ENCODE results near the gene STK25. TPM values are rescaled to one million over a fixed set of nuclear protein-coding genes. Genes with fewer than 3 reads are reported as not detected.

STK25 gene
- total RNA-seq, 1 donor, result 143 TPM

- TF ChIP-seq CTCF (IDR thresholded peaks at IDR 0.05; ENCODE audit: insufficient read depth, low read length), result no peak
- no peak for DNase-seq (ENCODE audit: low read depth)
Measured at GRCh38 chr2:241478166-241478565, 30.2 kb downstream of the STK25 start.

GRCh38 chr2:241475267-241475666, 33.1 kb downstream of the STK25 start:
- TF ChIP-seq CTCF (IDR thresholded peaks at IDR 0.05; ENCODE audit: insufficient read depth, low read length), result no peak
- H3K4me3 ChIP-seq (ENCODE audit: low read depth, low read length), result no peak overlapping the region
- DNase-seq (ENCODE audit: low read depth), result no peak

More at GRCh38 chr2:241478166-241478565, 30.2 kb downstream of the STK25 start:
- no peak overlapping the region for H3K4me3 ChIP-seq (ENCODE audit: low read depth, low read length)

- TF ChIP-seq CTCF (IDR thresholded peaks at IDR 0.05; ENCODE audit: insufficient read depth, low read length), result no peak
- DNase-seq (ENCODE audit: low read depth), result no peak
- H3K4me3 ChIP-seq (ENCODE audit: low read depth, low read length), result no peak overlapping the region
Measured at GRCh38 chr2:241473399-241473798, 35.0 kb downstream of the STK25 start.

- TF ChIP-seq CTCF (IDR thresholded peaks at IDR 0.05; ENCODE audit: insufficient read depth, low read length), result no peak
- DNase-seq (ENCODE audit: low read depth), result no peak
- H3K4me3 ChIP-seq (ENCODE audit: low read depth, low read length), result no peak overlapping the region
Measured at GRCh38 chr2:241469746-241470145, 38.6 kb downstream of the STK25 start.

GRCh38 chr2:241468476-241468781, 40.0 kb downstream of the STK25 start:
- DNase-seq (ENCODE audit: low read depth), result no peak
- H3K4me3 ChIP-seq (ENCODE audit: low read depth, low read length), result no peak overlapping the region
- no peak for TF ChIP-seq CTCF (IDR thresholded peaks at IDR 0.05; ENCODE audit: insufficient read depth, low read length)

GRCh38 chr2:241467777-241468475, 40.5 kb downstream of the STK25 start:
- no peak for TF ChIP-seq CTCF (IDR thresholded peaks at IDR 0.05; ENCODE audit: insufficient read depth, low read length)
- no peak for DNase-seq (ENCODE audit: low read depth)
- no peak overlapping the region for H3K4me3 ChIP-seq (ENCODE audit: low read depth, low read length)

- DNase-seq (ENCODE audit: low read depth), result no peak
- no peak overlapping the region for H3K4me3 ChIP-seq (ENCODE audit: low read depth, low read length)
- no peak for TF ChIP-seq CTCF (IDR thresholded peaks at IDR 0.05; ENCODE audit: insufficient read depth, low read length)
Measured at GRCh38 chr2:241466230-241466629, 42.2 kb downstream of the STK25 start.
